DOHH2 (cell line): ENCODE measurements around the gene LCT.

Experiments used
- EZH2phosphoT487 ChIP-seq: fragments of 200-600 bp; sonication (generic); IDR thresholded peaks from 2 replicates; pipeline ENCODE4 v1.6.1; 2017; ENCODE audit warnings: borderline replicate concordance, mild to moderate bottlenecking, antibody characterized with exemption, low read length, moderate library complexity, mixed read lengths
- TF ChIP-seq, protein P1 (sequence below): fragments of 200-600 bp; sonication (generic); IDR thresholded peaks from one replicate; pipeline ENCODE4 v1.5.1; 2014; ENCODE audit warnings: antibody characterized with exemption, mild to moderate bottlenecking, low read depth, low read length; ENCODE audit not compliant: poor library complexity, severe bottlenecking

DNA sequence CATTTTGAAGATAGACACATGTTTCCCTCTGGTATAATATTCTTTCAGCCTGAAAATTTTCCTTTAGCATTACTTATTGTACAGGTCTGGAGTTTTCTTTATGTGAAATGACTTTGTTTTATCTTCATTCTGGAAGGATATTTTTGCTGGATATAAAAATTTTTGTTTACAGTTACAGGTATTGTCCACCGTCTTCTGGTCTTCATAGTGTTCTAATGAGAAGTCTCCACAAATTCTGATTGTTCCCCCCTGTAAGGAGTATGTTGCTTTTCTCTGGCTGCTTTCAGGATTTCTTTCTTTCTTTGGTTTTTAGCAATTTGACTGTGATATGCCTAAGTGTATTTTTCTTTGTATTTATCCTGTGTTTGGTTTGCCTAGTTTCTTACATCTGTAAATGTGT is 80.3 kb downstream of the LCT start:
- TF ChIP-seq, protein P1, sequence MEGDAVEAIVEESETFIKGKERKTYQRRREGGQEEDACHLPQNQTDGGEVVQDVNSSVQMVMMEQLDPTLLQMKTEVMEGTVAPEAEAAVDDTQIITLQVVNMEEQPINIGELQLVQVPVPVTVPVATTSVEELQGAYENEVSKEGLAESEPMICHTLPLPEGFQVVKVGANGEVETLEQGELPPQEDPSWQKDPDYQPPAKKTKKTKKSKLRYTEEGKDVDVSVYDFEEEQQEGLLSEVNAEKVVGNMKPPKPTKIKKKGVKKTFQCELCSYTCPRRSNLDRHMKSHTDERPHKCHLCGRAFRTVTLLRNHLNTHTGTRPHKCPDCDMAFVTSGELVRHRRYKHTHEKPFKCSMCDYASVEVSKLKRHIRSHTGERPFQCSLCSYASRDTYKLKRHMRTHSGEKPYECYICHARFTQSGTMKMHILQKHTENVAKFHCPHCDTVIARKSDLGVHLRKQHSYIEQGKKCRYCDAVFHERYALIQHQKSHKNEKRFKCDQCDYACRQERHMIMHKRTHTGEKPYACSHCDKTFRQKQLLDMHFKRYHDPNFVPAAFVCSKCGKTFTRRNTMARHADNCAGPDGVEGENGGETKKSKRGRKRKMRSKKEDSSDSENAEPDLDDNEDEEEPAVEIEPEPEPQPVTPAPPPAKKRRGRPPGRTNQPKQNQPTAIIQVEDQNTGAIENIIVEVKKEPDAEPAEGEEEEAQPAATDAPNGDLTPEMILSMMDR, result no peak
- no peak for TF ChIP-seq EZH2phosphoT487
